Thyroid gland (tissue), 4 donors: ENCODE results near the gene BRINP1. TPM values are rescaled to one million over a fixed set of nuclear protein-coding genes. Genes with fewer than 3 reads are reported as not detected.

Experiments
- DNase-seq, 2 donors: peaks; one replicate each; pipeline ENCODE4 v3.0.0-alpha.2; 2019
- H3K27ac ChIP-seq, 3 donors: fragments of 200-600 bp; sonication (generic); 1 replicate in 2 of 3; 2 replicates in 1 of 3; pipeline ENCODE4 v1.5.1; 2016 to 2019; ENCODE audit warnings: mild to moderate bottlenecking in 1 of 3, moderate library complexity in 1 of 3
- H3K27me3 ChIP-seq: fragments of 200-600 bp; sonication (generic); one replicate; pipeline ENCODE4 v1.5.1; 2019
- H3K36me3 ChIP-seq, 2 donors: fragments of 200-600 bp; sonication (generic); one replicate each; pipeline ENCODE4 v1.5.1; 2016 to 2019
- H3K4me1 ChIP-seq, 2 donors: fragments of 200-600 bp; sonication (generic); one replicate each; pipeline ENCODE4 v1.5.1; 2017 to 2019
- H3K4me3 ChIP-seq, 3 donors: fragments of 200-600 bp; sonication (generic); replicated peaks in 1 of 3; 1 replicate in 2 of 3; 2 replicates in 1 of 3; pipeline ENCODE4 v1.5.1; 2016; ENCODE audit warnings: mild to moderate bottlenecking in 1 of 3
- H3K9me3 ChIP-seq: fragments of 200-600 bp; sonication (generic); one replicate; pipeline ENCODE4 v1.5.1; 2017
- POLR2A ChIP-seq, 2 donors: fragments of 450-650 bp; IDR thresholded peaks; one replicate each; pipeline ENCODE4 v1.6.1; 2017; ENCODE audit warnings: antibody characterized with exemption in 2 of 2, mild to moderate bottlenecking in 2 of 2, moderate library complexity in 1 of 2
- WGBS, 2 donors: methylation state at CpG; one replicate each; pipeline ENCODE4 v1.1.5; 2017; 5-methylcytosine and 5-hydroxymethylcytosine counted together
- intact Hi-C: fragments of 100-400 bp; cut with DNase I; formaldehyde crosslinking; loops from one replicate; pipeline ENCODE4 v1.15.1; 2023
- total RNA-seq, 4 donors: library from RNA; depleted of rRNA; stranded (reverse); fragments of >200 nt; gene quantifications; one replicate each; pipeline ENCODE4 v1.2.3, GENCODE V29; 2016
- TF ChIP-seq, protein P1 (sequence below), 6 experiments: fragments of 200-600 bp in 3 of 6; fragments of 450-650 bp in 3 of 6; sonication (generic) in 3 of 6; IDR thresholded peaks; one replicate each; pipeline ENCODE4 v1.5.1; 2016 to 2019; ENCODE audit warnings: antibody characterized with exemption in 6 of 6, mild to moderate bottlenecking in 2 of 6, inconsistent platforms in 1 of 6, moderate library complexity in 1 of 6

The BRINP1 gene
- total RNA-seq, 4 donors from 2014 or later = 0.67 to 1.1 (median 0.93) TPM; not detected in 1

DNA sequence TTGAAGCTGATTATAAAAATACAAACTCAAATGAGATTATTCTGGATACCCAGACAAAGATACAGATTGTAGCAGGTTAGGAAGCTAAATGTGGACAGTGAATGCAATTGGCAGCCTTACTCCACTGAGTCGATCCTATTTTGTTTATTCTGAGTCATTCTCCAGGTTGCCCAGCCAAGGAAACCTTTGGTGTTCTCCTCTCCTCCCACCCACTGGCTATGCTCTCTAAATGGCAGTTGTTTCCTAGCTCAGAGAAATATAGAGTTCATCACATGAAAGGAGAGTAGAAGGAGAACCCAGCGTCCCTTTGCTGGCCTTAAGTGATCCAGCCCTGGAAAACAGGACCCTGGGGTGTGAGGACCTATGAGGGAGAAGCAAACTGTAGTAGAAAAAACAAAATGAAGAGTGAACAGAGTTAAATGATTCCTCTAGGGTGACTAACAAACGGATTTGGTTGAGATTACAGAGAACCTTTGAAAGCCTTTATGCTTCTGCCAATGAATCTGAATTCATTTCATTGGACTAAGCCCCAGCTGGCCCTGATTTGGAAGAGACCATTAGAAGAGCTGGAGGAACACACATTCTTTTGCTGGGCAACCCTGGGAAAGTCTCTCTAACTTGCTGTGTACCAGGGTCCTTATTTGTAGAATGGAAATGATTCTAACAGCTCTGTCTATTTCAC is 95.1 kb downstream of the BRINP1 start:
- Histone ChIP-seq H3K27ac (no peak overlapping the region), H3K4me3 (no peak overlapping the region), H3K9me3 (no peaks in the 10 kb centered on the region), H3K27me3 (no peaks in the 10 kb centered on the region), H3K36me3 (no peaks in the 10 kb centered on the region), H3K4me1 (peaks cover 6 to 13% of the 10 kb centered on the region in 2 donors)
- WGBS, 2 donors = 45 to 57% methylated on average over 3 of the region's 3 CpGs
- TF ChIP-seq, protein P1, sequence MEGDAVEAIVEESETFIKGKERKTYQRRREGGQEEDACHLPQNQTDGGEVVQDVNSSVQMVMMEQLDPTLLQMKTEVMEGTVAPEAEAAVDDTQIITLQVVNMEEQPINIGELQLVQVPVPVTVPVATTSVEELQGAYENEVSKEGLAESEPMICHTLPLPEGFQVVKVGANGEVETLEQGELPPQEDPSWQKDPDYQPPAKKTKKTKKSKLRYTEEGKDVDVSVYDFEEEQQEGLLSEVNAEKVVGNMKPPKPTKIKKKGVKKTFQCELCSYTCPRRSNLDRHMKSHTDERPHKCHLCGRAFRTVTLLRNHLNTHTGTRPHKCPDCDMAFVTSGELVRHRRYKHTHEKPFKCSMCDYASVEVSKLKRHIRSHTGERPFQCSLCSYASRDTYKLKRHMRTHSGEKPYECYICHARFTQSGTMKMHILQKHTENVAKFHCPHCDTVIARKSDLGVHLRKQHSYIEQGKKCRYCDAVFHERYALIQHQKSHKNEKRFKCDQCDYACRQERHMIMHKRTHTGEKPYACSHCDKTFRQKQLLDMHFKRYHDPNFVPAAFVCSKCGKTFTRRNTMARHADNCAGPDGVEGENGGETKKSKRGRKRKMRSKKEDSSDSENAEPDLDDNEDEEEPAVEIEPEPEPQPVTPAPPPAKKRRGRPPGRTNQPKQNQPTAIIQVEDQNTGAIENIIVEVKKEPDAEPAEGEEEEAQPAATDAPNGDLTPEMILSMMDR (IDR thresholded peaks at IDR 0.05) = no peak
- TF ChIP-seq POLR2A (IDR thresholded peaks at IDR 0.05) = no peak
- intact Hi-C loops = no loop called here
- DNase-seq = no peak

DNA sequence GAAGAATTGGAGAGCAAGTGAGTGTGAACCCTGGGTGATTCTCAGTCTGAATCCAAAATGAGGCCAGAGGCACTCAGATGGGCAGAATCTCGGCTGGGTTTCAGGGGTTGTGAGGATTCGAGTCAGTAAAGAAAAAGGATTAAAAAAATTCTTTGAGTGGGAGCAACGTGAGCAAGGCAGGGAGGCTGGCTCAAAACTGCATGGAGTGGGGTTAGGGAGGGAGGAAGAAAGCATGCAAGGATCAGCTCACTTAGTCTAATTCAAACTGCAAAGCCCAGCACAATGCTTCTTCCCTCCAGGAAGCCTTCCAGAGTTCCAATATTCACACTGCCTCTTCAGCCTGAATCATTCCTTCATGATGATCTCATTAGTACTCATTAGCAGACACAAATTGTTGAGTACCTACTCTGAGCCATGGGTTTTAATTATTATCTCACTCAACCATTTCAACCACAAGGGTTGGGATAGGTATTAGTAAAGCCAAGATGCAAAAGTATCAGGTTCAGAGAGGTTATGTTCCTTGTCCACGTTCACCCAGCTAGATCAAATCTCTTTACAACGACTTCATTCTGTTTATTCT is 95.8 kb downstream of the BRINP1 start:
- Histone ChIP-seq H3K4me1 (peaks cover 6 to 13% of the 10 kb centered on the region in 2 donors), H3K36me3 (no peaks in the 10 kb centered on the region), H3K4me3 (no peak overlapping the region), H3K9me3 (no peaks in the 10 kb centered on the region), H3K27ac (no peak overlapping the region), H3K27me3 (no peaks in the 10 kb centered on the region)
- intact Hi-C loops = no loop called here
- 50 to 52% methylated on average over 5 of the region's 5 CpGs for WGBS, 2 donors
- TF ChIP-seq, protein P1 (IDR thresholded peaks at IDR 0.05) = no peak
- no peak for TF ChIP-seq POLR2A (IDR thresholded peaks at IDR 0.05)
- DNase-seq = no peak

DNA sequence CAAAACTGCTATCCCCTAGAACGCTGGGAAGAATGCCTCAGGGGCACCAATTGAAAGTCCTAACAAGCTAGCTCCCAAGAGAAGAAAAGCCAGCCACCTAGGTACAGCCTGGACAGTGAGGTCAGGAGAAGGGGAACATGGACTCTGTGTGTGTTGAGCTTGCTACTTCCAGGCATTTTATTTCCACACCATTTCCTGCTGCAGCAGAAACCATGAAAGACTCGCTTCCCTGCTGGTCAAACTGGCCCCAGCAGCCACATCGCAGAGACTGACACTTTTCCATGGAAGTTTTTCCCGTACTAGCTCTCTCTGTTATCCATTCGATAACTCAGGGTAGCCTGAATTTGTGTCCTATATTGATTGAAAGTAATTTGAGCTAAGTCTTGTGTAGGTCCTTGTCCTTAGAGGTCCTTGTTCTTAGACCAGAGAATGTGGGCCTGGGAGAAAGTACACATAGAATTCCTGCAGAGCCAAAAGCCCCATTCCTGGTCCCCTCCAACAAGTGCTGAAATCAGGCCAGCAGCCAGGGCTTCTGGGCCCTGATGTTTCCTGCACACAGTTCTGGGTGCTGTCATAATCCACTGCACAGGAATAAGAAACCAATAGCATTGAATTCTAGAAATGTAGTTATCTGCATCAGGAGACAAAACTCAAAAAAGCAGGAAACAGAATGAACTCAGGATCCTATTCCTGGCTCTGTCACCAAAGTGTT is 96.6 kb downstream of the BRINP1 start:
- H3K9me3 ChIP-seq = no peaks in the 10 kb centered on the region
- no peaks in the 10 kb centered on the region for H3K27me3 ChIP-seq

DNA sequence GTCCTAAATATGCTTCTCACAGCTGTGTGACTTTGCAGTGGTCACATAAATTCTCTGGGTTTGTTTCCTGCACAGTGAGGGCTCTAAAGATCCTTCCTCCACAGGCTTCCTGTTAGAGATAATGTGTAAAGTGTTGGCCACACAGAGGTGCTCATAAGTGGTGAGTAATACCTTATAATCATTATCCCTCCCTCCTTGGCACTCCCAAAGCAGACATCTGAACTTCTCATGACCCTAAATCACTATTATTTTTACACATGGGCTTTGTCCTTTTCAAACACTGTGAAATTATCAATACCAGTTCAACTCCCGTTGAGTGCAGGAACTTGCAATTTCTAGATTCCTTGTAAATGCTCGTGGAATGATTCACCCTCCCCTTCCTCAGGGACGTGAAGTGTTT is 100.2 kb downstream of the BRINP1 start:
- intact Hi-C loops = no loop called here
- DNase-seq = no peak
- no peaks in the 10 kb centered on the region for H3K27me3 ChIP-seq
- no peaks in the 10 kb centered on the region for H3K36me3 ChIP-seq
- H3K4me3 ChIP-seq = no peak overlapping the region
- no peak overlapping the region for H3K27ac ChIP-seq
- H3K9me3 ChIP-seq = no peaks in the 10 kb centered on the region
- 32 to 47% methylated on average over 3 of the region's 3 CpGs for WGBS, 2 donors
- TF ChIP-seq POLR2A (IDR thresholded peaks at IDR 0.05) = no peak
- TF ChIP-seq, protein P1 (IDR thresholded peaks at IDR 0.05) = no peak
- peaks cover 6 to 12% of the 10 kb centered on the region in 2 donors for H3K4me1 ChIP-seq

More for the DNA sequence above, 96.6 kb downstream of the BRINP1 start:
- DNase-seq = peak; percentile 5 to 37
- WGBS, 2 donors = 40 to 46% methylated on average over 5 of the region's 5 CpGs
- Histone ChIP-seq H3K27ac (no peak overlapping the region), H3K4me1 (peaks cover 6 to 13% of the 10 kb centered on the region in 2 donors), H3K4me3 (no peak overlapping the region), H3K36me3 (no peaks in the 10 kb centered on the region)
- intact Hi-C loops = no loop called here
- no peak for TF ChIP-seq POLR2A (IDR thresholded peaks at IDR 0.05)
- TF ChIP-seq, protein P1 (IDR thresholded peaks at IDR 0.05) = no peak

DNA sequence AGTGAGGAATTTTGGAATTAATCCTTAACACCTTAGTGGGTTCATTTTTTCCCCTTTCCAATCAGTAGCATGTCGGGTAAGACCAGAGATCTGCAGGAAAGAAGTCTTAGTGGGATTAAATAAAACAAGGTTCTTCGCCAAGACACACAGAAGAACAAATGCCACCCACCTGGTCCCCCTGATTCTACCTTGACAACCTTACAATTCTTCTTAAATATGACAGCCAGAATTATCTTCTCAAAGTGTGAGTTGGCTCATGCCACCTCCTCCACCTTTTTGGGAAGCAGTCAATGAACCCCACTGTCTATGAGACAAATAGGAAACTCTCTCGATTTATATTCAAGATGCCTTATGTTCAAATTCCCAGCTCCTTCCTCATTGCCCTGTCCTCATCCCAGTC is 105.1 kb downstream of the BRINP1 start:
- Histone ChIP-seq H3K9me3 (no peaks in the 10 kb centered on the region), H3K27ac (no peak overlapping the region), H3K27me3 (no peaks in the 10 kb centered on the region), H3K36me3 (no peaks in the 10 kb centered on the region), H3K4me3 (no peak overlapping the region), H3K4me1 (no peaks in the 10 kb centered on the region)
- WGBS, 2 donors = 90 to 93% methylated on average over 3 of the region's 3 CpGs
- TF ChIP-seq POLR2A (IDR thresholded peaks at IDR 0.05) = no peak
- TF ChIP-seq, protein P1 (IDR thresholded peaks at IDR 0.05) = no peak
- DNase-seq = no peak
- intact Hi-C loops = no loop called here
